IMR-90 (cell line): ENCODE data around the gene LGALS1. TPM values are rescaled to one million over a fixed set of nuclear protein-coding genes. Genes with fewer than 3 reads are reported as not detected.
A peak's percentile ranks its signal among the peaks of the same experiment; 100 is the strongest.

ENCODE experiments used
- ATAC-seq: fragments of 200-7000 bp; cut with Tn5 transposase; 2 replicates; pipeline ENCODE4 v1.9.1; 2020; ENCODE audit warnings: low read depth, mild to moderate bottlenecking, moderate library complexity
- BruUV-seq: library from RNA; stranded (reverse); fragments of 400-500 nt; replicated peaks from 2 replicates; lab custom pipeline; 2021; lab: Mats Ljungman, UMichigan
- CTCF ChIA-PET: fragments of 300-600 bp; formaldehyde crosslinking; extraction: SDS; loops from one replicate; lab custom pipeline; 2021; ENCODE audit warnings: antibody characterized with exemption; lab: Yijun Ruan, JAX
- POLR2A ChIA-PET: fragments of 300-600 bp; sonication (Branson Sonifier 250); formaldehyde crosslinking; loops from one replicate; lab custom pipeline; 2022; ENCODE audit warnings: antibody characterized with exemption; ENCODE audit not compliant: unreplicated experiment; lab: Charles Lee
- DNase-seq: peaks from one replicate; pipeline ENCODE4 v3.0.0; 2013
- H2AFZ ChIP-seq: replicated peaks from 2 replicates; pipeline ENCODE3; 2013; ENCODE audit warnings: low read length, mild to moderate bottlenecking; ENCODE audit not compliant: poor library complexity
- H2AK5ac ChIP-seq: 2 replicates; pipeline ENCODE4 v1.6.1; 2013; ENCODE audit warnings: low read depth, low read length, inconsistent platforms
- H2AK9ac ChIP-seq: replicated peaks from 2 replicates; pipeline ENCODE3; 2013; ENCODE audit warnings: mild to moderate bottlenecking, low read depth, low read length, moderate library complexity; ENCODE audit not compliant: poor library complexity
- H2BK120ac ChIP-seq: 2 replicates; pipeline ENCODE4 v1.6.1; 2013; ENCODE audit warnings: low read depth, low read length, inconsistent platforms
- H2BK15ac ChIP-seq: 3 replicates; pipeline ENCODE4 v1.6.1; 2013; ENCODE audit warnings: low read depth, low read length, inconsistent platforms
- H2BK20ac ChIP-seq: 2 replicates; pipeline ENCODE4 v1.6.1; 2013; ENCODE audit warnings: low read depth, mild to moderate bottlenecking, inconsistent platforms, low read length, moderate library complexity
- H2BK5ac ChIP-seq: 2 replicates; pipeline ENCODE4 v1.6.1; 2013; ENCODE audit warnings: mild to moderate bottlenecking, low read depth, low read length, inconsistent platforms; ENCODE audit not compliant: poor library complexity, severe bottlenecking
- H3K14ac ChIP-seq: replicated peaks from 2 replicates; pipeline ENCODE4 v1.6.1; 2013; ENCODE audit warnings: low read depth, low read length, inconsistent platforms
- H3K18ac ChIP-seq: 2 replicates; pipeline ENCODE4 v1.6.1; 2013; ENCODE audit warnings: low read depth, low read length, control low read depth
- H3K23ac ChIP-seq: 2 replicates; pipeline ENCODE4 v1.6.1; 2013; ENCODE audit warnings: low read depth, low read length, inconsistent platforms
- H3K27ac ChIP-seq: 2 replicates; pipeline ENCODE4 v1.5.1; 2013; ENCODE audit warnings: mild to moderate bottlenecking, control low read depth, low read length; ENCODE audit not compliant: insufficient read depth
- H3K27me3 ChIP-seq: 2 replicates; pipeline ENCODE4 v1.6.1; 2013; ENCODE audit warnings: low read length; ENCODE audit not compliant: control insufficient read depth, insufficient read depth
- H3K36me3 ChIP-seq: 2 replicates; pipeline ENCODE4 v1.6.1; 2013; ENCODE audit warnings: low read length, mixed read lengths; ENCODE audit not compliant: control insufficient read depth, insufficient read depth
- H3K4ac ChIP-seq: 2 replicates; pipeline ENCODE4 v1.6.1; 2013; ENCODE audit warnings: low read depth, low read length, inconsistent platforms
- H3K4me1 ChIP-seq: 2 replicates; pipeline ENCODE4 v1.6.1; 2013; ENCODE audit warnings: low read length, mixed read lengths; ENCODE audit not compliant: control insufficient read depth, insufficient read depth
- H3K4me2 ChIP-seq: 2 replicates; pipeline ENCODE4 v1.6.1; 2013; ENCODE audit warnings: low read depth, mild to moderate bottlenecking, control low read depth, low read length, moderate library complexity
- H3K4me3 ChIP-seq: 2 replicates; pipeline ENCODE4 v1.5.1; 2013; ENCODE audit warnings: low read depth, mild to moderate bottlenecking, control low read depth, low read length, moderate library complexity; ENCODE audit not compliant: insufficient read depth
- H3K56ac ChIP-seq: 2 replicates; pipeline ENCODE4 v1.6.1; 2013; ENCODE audit warnings: low read length, inconsistent platforms; ENCODE audit not compliant: insufficient read depth; ENCODE audit errors: extremely low read depth
- H3K79me1 ChIP-seq, 2 experiments: 2 replicates each; pipeline ENCODE4 v1.6.1; 2013; ENCODE audit warnings: low read length in 2 of 2, inconsistent platforms in 1 of 2, low read depth in 1 of 2
- H3K9ac ChIP-seq: 2 replicates; pipeline ENCODE4 v1.6.1; 2013; ENCODE audit warnings: low read depth, low read length, control low read depth
- H3K9me1 ChIP-seq: 2 replicates; pipeline ENCODE4 v1.6.1; 2013; ENCODE audit warnings: low read length, inconsistent platforms; ENCODE audit not compliant: insufficient read depth
- H3K9me3 ChIP-seq: 2 replicates; pipeline ENCODE4 v1.6.1; 2013; ENCODE audit warnings: low read length; ENCODE audit not compliant: control insufficient read depth, insufficient read depth
- H4K20me1 ChIP-seq: 2 replicates; pipeline ENCODE4 v1.6.1; 2013; ENCODE audit warnings: low read length, inconsistent platforms; ENCODE audit not compliant: insufficient read depth
- H4K5ac ChIP-seq: 2 replicates; pipeline ENCODE4 v1.6.1; 2013; ENCODE audit warnings: mild to moderate bottlenecking, low read depth, low read length, control low read depth
- H4K8ac ChIP-seq, 2 experiments: 2 replicates each; pipeline ENCODE4 v1.6.1; 2013; ENCODE audit warnings: low read depth in 2 of 2, low read length in 2 of 2, control low read depth in 1 of 2, inconsistent platforms in 1 of 2
- H4K91ac ChIP-seq: 2 replicates; pipeline ENCODE4 v1.6.1; 2013; ENCODE audit warnings: low read depth, low read length, inconsistent platforms; ENCODE audit not compliant: insufficient read depth
- BHLHE40 ChIP-seq: fragments of 150-350 bp; IDR thresholded peaks from 2 replicates; pipeline ENCODE4 v1.6.1; 2016; ENCODE audit warnings: mild to moderate bottlenecking, low read depth, low read length
- CEBPB ChIP-seq: IDR thresholded peaks from 2 replicates; pipeline ENCODE4 v1.6.1; 2012; ENCODE audit warnings: low read depth, low read length, improper control_type of control experiment
- CHD1 ChIP-seq: IDR thresholded peaks from 2 replicates; pipeline ENCODE4 v1.6.1; 2012; ENCODE audit warnings: low read depth, low read length, improper control_type of control experiment
- FOS ChIP-seq: fragments of 150-350 bp; IDR thresholded peaks from 2 replicates; pipeline ENCODE4 v1.6.1; 2016; ENCODE audit warnings: low read depth, low read length
- MAFK ChIP-seq: IDR thresholded peaks from 2 replicates; pipeline ENCODE4 v1.6.1; 2012; ENCODE audit warnings: low read depth, low read length, improper control_type of control experiment
- MAZ ChIP-seq: IDR thresholded peaks from 2 replicates; pipeline ENCODE4 v1.6.1; 2012; ENCODE audit warnings: low read depth, mild to moderate bottlenecking, low read length, improper control_type of control experiment, moderate library complexity, borderline replicate concordance
- MXI1 ChIP-seq: IDR thresholded peaks from 2 replicates; pipeline ENCODE4 v1.6.1; 2012; ENCODE audit warnings: low read depth, mild to moderate bottlenecking, low read length, moderate library complexity, borderline replicate concordance
- POLR2A ChIP-seq: IDR thresholded peaks from 2 replicates; pipeline ENCODE4 v1.6.1; 2012; ENCODE audit warnings: mild to moderate bottlenecking, low read depth, low read length
- RCOR1 ChIP-seq: IDR thresholded peaks from 2 replicates; pipeline ENCODE4 v1.6.1; 2012; ENCODE audit warnings: mild to moderate bottlenecking, low read length, improper control_type of control experiment; ENCODE audit not compliant: insufficient replicate concordance
- RFX5 ChIP-seq: IDR thresholded peaks from 2 replicates; pipeline ENCODE4 v1.8.0; 2012; ENCODE audit warnings: low read depth, mild to moderate bottlenecking, low read length, moderate library complexity
- SMC3 ChIP-seq: fragments of 150-350 bp; IDR thresholded peaks from 2 replicates; pipeline ENCODE4 v1.6.1; 2016; ENCODE audit warnings: low read depth, mild to moderate bottlenecking, antibody characterized with exemption, low read length, moderate library complexity
- WGBS, 2 experiments: methylation state at CpG; one replicate each; pipeline versions ENCODE4 v1.1.5 to v1.1.7; 2013; ENCODE audit warnings: missing lambda C conversion rate in 2 of 2; ENCODE audit not compliant: insufficient read length in 1 of 2; ENCODE audit errors: extremely low coverage in 2 of 2; 5-methylcytosine and 5-hydroxymethylcytosine counted together
- dilution Hi-C: fragments of 300-500 bp; cut with HindIII; formaldehyde crosslinking; loops from one replicate; pipeline ENCODE4 v1.14.3; 2018; ENCODE audit warnings: low sequenced_read_pairs; ENCODE audit not compliant: unreplicated experiment
- in situ Hi-C: fragments of 300-500 bp; cut with MboI; formaldehyde crosslinking; loops from 3 replicates; pipeline ENCODE4 v1.14.3; 2019; ENCODE audit warnings: low sequenced_read_pairs, inconsistent platforms, mixed read lengths
- intact Hi-C: fragments of 100-400 bp; cut with micrococcal nuclease; formaldehyde crosslinking; loops from 2 replicates; pipeline ENCODE4 v1.10.0; 2022
- polyA plus RNA-seq, 3 experiments: library from polyadenylated mRNA; depleted of rRNA; stranded (reverse); fragments of >200 nt; gene quantifications; 2 replicates each; pipeline ENCODE4 v1.2.3, GENCODE V29; 2012; ENCODE audit warnings: low replicate concordance in 1 of 3
- total RNA-seq: library from RNA; depleted of rRNA; stranded (reverse); fragments of >200 nt; gene quantifications from 2 replicates; pipeline ENCODE4 v1.2.3, GENCODE V29; 2012
- TF ChIP-seq, protein P1 (sequence below): fragments of 150-350 bp; IDR thresholded peaks from 2 replicates; pipeline ENCODE4 v1.6.1; 2016; ENCODE audit warnings: low read depth, mild to moderate bottlenecking, low read length, moderate library complexity, borderline replicate concordance
- TF ChIP-seq, protein P2 (sequence below): fragments of 150-350 bp; IDR thresholded peaks from 2 replicates; pipeline ENCODE4 v1.6.1; 2017; ENCODE audit warnings: mild to moderate bottlenecking, antibody characterized with exemption, low read length, low read depth
- TF ChIP-seq, protein P3 (sequence below): conservative IDR thresholded peaks from 2 replicates; pipeline ENCODE4 v1.5.1; 2012; ENCODE audit warnings: mild to moderate bottlenecking, low read depth, low read length, improper control_type of control experiment

The LGALS1 gene
- total and polyA plus RNA-seq, 2 of the 4 experiments (the other 2 are of a cell fraction) = 11,896 to 15,383 TPM

DNA sequence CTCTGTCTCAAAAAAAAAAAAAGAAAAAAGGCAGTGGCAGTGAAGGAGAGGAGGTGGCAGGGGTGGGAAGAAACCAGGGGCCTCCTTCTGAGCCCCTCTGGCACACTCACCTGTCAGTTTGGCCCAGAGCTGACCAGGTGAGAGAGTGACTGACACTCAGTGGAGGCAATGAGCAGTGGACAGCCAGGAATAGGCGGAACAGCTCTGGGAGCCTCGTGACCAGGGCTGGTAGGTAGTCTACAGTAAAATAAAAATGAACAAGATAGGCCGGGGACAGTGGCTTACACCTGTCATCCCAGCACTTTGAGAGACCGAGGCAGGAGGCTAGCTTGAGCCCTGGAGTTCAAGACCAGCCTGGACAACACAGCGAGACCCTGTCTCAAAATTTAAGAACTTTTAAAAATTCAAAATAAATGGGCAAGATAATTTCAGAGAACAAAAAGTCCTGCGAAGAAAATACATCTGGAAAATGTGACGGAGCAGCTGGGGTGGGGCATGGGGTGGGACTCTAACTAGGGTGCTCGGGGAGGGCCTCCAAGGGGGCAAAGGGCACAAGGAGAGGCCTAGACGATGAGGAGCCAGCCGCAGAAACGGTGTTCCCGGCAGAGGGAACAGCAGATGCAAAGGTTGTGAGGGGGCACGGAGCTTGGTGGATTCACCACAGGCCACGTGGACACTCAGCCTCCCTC is 20.7 kb upstream of the LGALS1 start:
- Histone ChIP-seq H3K36me3 (peaks cover 35% of the 10 kb centered on the region), H3K23ac (no peak overlapping the region), H3K9me1 (peaks cover 4% of the 10 kb centered on the region), H3K9ac (no peak overlapping the region), H3K18ac (no peak overlapping the region), H3K14ac (no peak overlapping the region), H4K8ac (no peak overlapping the region), H2BK5ac (no peak overlapping the region), H3K4me3 (no peak overlapping the region), H2BK20ac (no peak overlapping the region), H3K27ac (no peak overlapping the region), H2AFZ (no peak overlapping the region), H3K4me2 (no peak overlapping the region), H3K9me3 (no peaks in the 10 kb centered on the region), H3K4ac (no peak overlapping the region), H3K79me1 (peaks cover 6 to 7% of the 10 kb centered on the region in 2 experiments; a peak in 3 of 4 replicates), H2AK5ac (no peak overlapping the region), H2BK15ac (no peak overlapping the region), H3K4me1 (peaks cover 7% of the 10 kb centered on the region), H4K91ac (no peak overlapping the region), H2AK9ac (peak overlapping the region; percentile 70), H4K5ac (no peak overlapping the region), H3K56ac (no peak overlapping the region), H4K20me1 (peaks cover 6% of the 10 kb centered on the region), H3K27me3 (no peaks in the 10 kb centered on the region), H2BK120ac (no peak overlapping the region)
- POLR2A ChIA-PET = no interaction called here
- no peak for TF ChIP-seq CEBPB
- TF ChIP-seq RCOR1 = no peak
- no peak for TF ChIP-seq MXI1
- TF ChIP-seq, protein P1, sequence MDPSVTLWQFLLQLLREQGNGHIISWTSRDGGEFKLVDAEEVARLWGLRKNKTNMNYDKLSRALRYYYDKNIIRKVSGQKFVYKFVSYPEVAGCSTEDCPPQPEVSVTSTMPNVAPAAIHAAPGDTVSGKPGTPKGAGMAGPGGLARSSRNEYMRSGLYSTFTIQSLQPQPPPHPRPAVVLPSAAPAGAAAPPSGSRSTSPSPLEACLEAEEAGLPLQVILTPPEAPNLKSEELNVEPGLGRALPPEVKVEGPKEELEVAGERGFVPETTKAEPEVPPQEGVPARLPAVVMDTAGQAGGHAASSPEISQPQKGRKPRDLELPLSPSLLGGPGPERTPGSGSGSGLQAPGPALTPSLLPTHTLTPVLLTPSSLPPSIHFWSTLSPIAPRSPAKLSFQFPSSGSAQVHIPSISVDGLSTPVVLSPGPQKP = no peak
- TF ChIP-seq, protein P2, sequence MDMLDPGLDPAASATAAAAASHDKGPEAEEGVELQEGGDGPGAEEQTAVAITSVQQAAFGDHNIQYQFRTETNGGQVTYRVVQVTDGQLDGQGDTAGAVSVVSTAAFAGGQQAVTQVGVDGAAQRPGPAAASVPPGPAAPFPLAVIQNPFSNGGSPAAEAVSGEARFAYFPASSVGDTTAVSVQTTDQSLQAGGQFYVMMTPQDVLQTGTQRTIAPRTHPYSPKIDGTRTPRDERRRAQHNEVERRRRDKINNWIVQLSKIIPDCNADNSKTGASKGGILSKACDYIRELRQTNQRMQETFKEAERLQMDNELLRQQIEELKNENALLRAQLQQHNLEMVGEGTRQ = no peak
- TF ChIP-seq, protein P3, sequence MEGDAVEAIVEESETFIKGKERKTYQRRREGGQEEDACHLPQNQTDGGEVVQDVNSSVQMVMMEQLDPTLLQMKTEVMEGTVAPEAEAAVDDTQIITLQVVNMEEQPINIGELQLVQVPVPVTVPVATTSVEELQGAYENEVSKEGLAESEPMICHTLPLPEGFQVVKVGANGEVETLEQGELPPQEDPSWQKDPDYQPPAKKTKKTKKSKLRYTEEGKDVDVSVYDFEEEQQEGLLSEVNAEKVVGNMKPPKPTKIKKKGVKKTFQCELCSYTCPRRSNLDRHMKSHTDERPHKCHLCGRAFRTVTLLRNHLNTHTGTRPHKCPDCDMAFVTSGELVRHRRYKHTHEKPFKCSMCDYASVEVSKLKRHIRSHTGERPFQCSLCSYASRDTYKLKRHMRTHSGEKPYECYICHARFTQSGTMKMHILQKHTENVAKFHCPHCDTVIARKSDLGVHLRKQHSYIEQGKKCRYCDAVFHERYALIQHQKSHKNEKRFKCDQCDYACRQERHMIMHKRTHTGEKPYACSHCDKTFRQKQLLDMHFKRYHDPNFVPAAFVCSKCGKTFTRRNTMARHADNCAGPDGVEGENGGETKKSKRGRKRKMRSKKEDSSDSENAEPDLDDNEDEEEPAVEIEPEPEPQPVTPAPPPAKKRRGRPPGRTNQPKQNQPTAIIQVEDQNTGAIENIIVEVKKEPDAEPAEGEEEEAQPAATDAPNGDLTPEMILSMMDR = no peak
- TF ChIP-seq BHLHE40 = no peak
- no peak for TF ChIP-seq MAZ
- TF ChIP-seq SMC3 = no peak
- no peak for TF ChIP-seq CHD1
- TF ChIP-seq RFX5 = no peak
- TF ChIP-seq MAFK = no peak
- TF ChIP-seq FOS = no peak
- TF ChIP-seq POLR2A = no peak
- intact Hi-C loops (no loop called here), in situ Hi-C loops (no loop called here), dilution Hi-C loops (no loop called here)
- DNase-seq (no peak), ATAC-seq (no peak)
- 90% methylated on average over 5 of the region's 14 CpGs; no CpG with 5 or more reads in 1 of the 2 experiments for WGBS, 2 experiments
- no TSS peak for BruUV-seq
- CTCF ChIA-PET = no interaction called here
